ENCODE data around the gene KCNT2. TPM values are rescaled to one million over a fixed set of nuclear protein-coding genes. Genes with fewer than 3 reads are reported as not detected.

KCNT2 gene
- polyA plus RNA-seq, 1 donor from 2014 or later = 21.4 TPM

Small RNA genes lying within 50 kb of the gene (small RNA-seq; reads per million reads assigned to genes)
- gene MIR4735 = 0 to 0.06 (median 0) reads per million in 3 experiments

Other genes starting within 250 kb of the KCNT2 start
- not detected in 2 replicates for gene CFH, start 43.6 kb upstream of the KCNT2 start, polyA plus RNA-seq
- gene CFHR3, start 166.4 kb upstream of the KCNT2 start, polyA plus RNA-seq = not detected in 2 replicates
- not detected in 2 replicates for gene CFHR1, start 211.3 kb upstream of the KCNT2 start, polyA plus RNA-seq

All from neural cell (in vitro differentiated cells).